Osteoblast (primary cell): ENCODE results near the gene MTHFD2L. TPM values are rescaled to one million over a fixed set of nuclear protein-coding genes. Genes with fewer than 3 reads are reported as not detected.
"Not testable (repeated sequence)": the region's sequence is repeated elsewhere in the genome, so short reads cannot be mapped to it uniquely, and the experiment has no call there.

Experiments used
- DNase-seq: peaks from one replicate; pipeline ENCODE4 v3.0.0; 2011; ENCODE audit warnings: low spot score, mixed read lengths; ENCODE audit not compliant: insufficient read length; ENCODE audit errors: missing footprints
- H2AFZ ChIP-seq: 2 replicates; pipeline ENCODE4 v1.6.0; 2011; ENCODE audit warnings: mild to moderate bottlenecking, low read length
- H3K27ac ChIP-seq: 2 replicates; pipeline ENCODE4 v1.5.1; 2011; ENCODE audit warnings: mild to moderate bottlenecking, low read depth, low read length, moderate library complexity
- H3K27me3 ChIP-seq: 2 replicates; pipeline ENCODE4 v1.6.0; 2012; ENCODE audit warnings: mild to moderate bottlenecking, control low read depth, inconsistent platforms, low read length, moderate library complexity; ENCODE audit not compliant: insufficient read depth
- H3K36me3 ChIP-seq: 2 replicates; pipeline ENCODE4 v1.5.1; 2011; ENCODE audit warnings: mild to moderate bottlenecking, low read length, control low read depth, moderate library complexity; ENCODE audit not compliant: insufficient read depth
- H3K4me1 ChIP-seq: 2 replicates; pipeline ENCODE4 v1.5.1; 2011; ENCODE audit warnings: mild to moderate bottlenecking, low read length, control low read depth, moderate library complexity; ENCODE audit not compliant: insufficient read depth
- H3K4me2 ChIP-seq: 2 replicates; pipeline ENCODE4 v1.6.0; 2011; ENCODE audit warnings: mild to moderate bottlenecking, low read length; ENCODE audit not compliant: insufficient read depth
- H3K4me3 ChIP-seq: fragments of 200-600 bp; sonication (generic); 3 replicates; pipeline ENCODE4 v1.5.1; 2012; ENCODE audit warnings: mild to moderate bottlenecking, low read length, inconsistent platforms; ENCODE audit not compliant: insufficient read depth
- H3K79me2 ChIP-seq: 2 replicates; pipeline ENCODE4 v1.6.0; 2012; ENCODE audit warnings: mild to moderate bottlenecking, low read length, control low read depth, inconsistent platforms; ENCODE audit not compliant: insufficient read depth
- H3K9me3 ChIP-seq: 2 replicates; pipeline ENCODE4 v1.5.1; 2011; ENCODE audit warnings: low read depth, low read length, control low read depth
- H4K20me1 ChIP-seq: 2 replicates; pipeline ENCODE4 v1.6.0; 2012; ENCODE audit warnings: mild to moderate bottlenecking, low read length, control low read depth; ENCODE audit not compliant: insufficient read depth
- total RNA-seq: library from RNA; depleted of rRNA; stranded (reverse); fragments of >200 nt; gene quantifications from 2 replicates; pipeline ENCODE4 v1.2.3, GENCODE V29; 2012
- TF ChIP-seq, protein P1 (sequence below): IDR thresholded peaks from 2 replicates; pipeline ENCODE4 v1.5.1; 2011; ENCODE audit warnings: mild to moderate bottlenecking, low read depth, low read length, moderate library complexity; ENCODE audit errors: extremely low read depth

The MTHFD2L gene
- total RNA-seq, 1 donor = 13.0 TPM

DNA sequence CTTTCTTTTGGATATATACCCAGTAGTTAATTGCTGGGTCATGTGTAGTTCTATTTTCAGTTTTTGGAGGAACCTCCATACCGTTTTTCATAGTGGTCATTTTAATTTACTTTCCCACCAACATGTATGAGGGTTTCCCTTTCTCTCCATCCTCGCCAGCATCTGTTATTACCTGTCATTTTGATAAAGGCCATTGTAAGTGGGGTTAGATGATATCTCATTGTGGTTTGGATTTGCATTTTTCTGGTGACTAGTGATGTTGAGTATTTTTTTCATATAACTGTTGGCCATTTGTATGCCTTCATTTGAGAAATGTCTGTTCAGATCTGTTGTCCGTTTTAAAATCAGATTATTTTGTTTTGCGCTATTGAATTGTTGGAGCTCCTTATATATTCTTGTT lies 30.2 kb upstream of the MTHFD2L start:
- H3K27ac ChIP-seq = no peak overlapping the region
- no peaks in the 10 kb centered on the region for H3K36me3 ChIP-seq
- H3K9me3 ChIP-seq = no peaks in the 10 kb centered on the region
- no peaks in the 10 kb centered on the region for H3K79me2 ChIP-seq
- TF ChIP-seq, protein P1, sequence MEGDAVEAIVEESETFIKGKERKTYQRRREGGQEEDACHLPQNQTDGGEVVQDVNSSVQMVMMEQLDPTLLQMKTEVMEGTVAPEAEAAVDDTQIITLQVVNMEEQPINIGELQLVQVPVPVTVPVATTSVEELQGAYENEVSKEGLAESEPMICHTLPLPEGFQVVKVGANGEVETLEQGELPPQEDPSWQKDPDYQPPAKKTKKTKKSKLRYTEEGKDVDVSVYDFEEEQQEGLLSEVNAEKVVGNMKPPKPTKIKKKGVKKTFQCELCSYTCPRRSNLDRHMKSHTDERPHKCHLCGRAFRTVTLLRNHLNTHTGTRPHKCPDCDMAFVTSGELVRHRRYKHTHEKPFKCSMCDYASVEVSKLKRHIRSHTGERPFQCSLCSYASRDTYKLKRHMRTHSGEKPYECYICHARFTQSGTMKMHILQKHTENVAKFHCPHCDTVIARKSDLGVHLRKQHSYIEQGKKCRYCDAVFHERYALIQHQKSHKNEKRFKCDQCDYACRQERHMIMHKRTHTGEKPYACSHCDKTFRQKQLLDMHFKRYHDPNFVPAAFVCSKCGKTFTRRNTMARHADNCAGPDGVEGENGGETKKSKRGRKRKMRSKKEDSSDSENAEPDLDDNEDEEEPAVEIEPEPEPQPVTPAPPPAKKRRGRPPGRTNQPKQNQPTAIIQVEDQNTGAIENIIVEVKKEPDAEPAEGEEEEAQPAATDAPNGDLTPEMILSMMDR = no peak
- no peak overlapping the region for H2AFZ ChIP-seq
- H3K4me3 ChIP-seq = no peak overlapping the region
- no peaks in the 10 kb centered on the region for H3K27me3 ChIP-seq
- no peak for DNase-seq
- H3K4me2 ChIP-seq = no peak overlapping the region
- peaks cover 7% of the 10 kb centered on the region for H3K4me1 ChIP-seq
- no peaks in the 10 kb centered on the region for H4K20me1 ChIP-seq

DNA sequence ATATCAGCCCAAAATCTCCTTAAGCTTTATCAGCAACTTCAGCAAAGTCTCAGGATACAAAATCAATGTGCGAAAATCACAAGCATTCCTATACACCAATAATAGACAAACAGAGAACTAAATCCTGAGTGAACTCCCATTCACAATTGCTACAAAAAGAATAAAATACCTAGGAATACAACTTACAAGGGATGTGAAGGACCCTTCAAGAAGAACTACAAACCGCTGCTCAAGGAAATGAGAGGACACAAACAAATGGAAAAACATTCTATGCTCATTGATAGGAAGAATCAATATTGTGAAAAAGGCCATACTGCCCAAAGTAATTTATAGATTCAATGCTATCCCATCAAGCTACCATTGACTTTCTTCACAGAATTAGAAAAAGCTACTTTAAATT lies 27.1 kb upstream of the MTHFD2L start:
- not testable (repeated sequence) for H3K4me2 ChIP-seq, H3K4me3 ChIP-seq, DNase-seq, H3K27me3 ChIP-seq, H4K20me1 ChIP-seq, H2AFZ ChIP-seq, H3K9me3 ChIP-seq, H3K27ac ChIP-seq, H3K36me3 ChIP-seq, H3K79me2 ChIP-seq, H3K4me1 ChIP-seq

- not testable (repeated sequence) for H3K9me3 ChIP-seq, H3K36me3 ChIP-seq, H3K27me3 ChIP-seq, H3K4me1 ChIP-seq, H4K20me1 ChIP-seq, H3K4me2 ChIP-seq, DNase-seq, H3K79me2 ChIP-seq, H2AFZ ChIP-seq, H3K4me3 ChIP-seq, H3K27ac ChIP-seq
Measured at GRCh38 chr4:74132188-74132587, 25.7 kb upstream of the MTHFD2L start.

DNA sequence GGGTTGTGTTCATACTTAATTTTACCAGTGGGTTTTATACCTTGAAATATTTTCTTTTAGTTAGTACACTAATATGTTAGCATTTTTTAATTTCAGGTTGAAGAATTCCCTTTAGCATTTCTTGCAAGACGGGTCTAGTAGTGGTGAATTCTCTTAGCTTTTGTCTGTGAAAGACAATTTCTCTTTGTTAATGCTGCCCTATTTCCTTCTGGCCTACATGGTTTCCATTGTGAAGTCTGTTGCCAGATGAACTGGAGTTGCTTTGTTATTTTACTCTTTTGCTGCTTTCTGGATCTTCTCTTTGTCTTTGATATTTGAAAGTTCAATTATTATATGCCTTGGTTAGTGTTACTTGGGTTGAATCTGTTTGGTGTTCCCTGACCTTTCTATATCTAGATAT lies 25.0 kb upstream of the MTHFD2L start:
- H3K36me3 ChIP-seq = no peaks in the 10 kb centered on the region
- H3K27ac ChIP-seq = no peak overlapping the region
- TF ChIP-seq, protein P1 = no peak
- H3K9me3 ChIP-seq = no peaks in the 10 kb centered on the region
- no peaks in the 10 kb centered on the region for H3K27me3 ChIP-seq
- no peak overlapping the region for H3K4me3 ChIP-seq
- peaks cover 6% of the 10 kb centered on the region for H3K4me1 ChIP-seq
- H2AFZ ChIP-seq = no peak overlapping the region
- no peak overlapping the region for H3K4me2 ChIP-seq
- no peaks in the 10 kb centered on the region for H4K20me1 ChIP-seq
- DNase-seq = no peak
- H3K79me2 ChIP-seq = no peaks in the 10 kb centered on the region

DNA sequence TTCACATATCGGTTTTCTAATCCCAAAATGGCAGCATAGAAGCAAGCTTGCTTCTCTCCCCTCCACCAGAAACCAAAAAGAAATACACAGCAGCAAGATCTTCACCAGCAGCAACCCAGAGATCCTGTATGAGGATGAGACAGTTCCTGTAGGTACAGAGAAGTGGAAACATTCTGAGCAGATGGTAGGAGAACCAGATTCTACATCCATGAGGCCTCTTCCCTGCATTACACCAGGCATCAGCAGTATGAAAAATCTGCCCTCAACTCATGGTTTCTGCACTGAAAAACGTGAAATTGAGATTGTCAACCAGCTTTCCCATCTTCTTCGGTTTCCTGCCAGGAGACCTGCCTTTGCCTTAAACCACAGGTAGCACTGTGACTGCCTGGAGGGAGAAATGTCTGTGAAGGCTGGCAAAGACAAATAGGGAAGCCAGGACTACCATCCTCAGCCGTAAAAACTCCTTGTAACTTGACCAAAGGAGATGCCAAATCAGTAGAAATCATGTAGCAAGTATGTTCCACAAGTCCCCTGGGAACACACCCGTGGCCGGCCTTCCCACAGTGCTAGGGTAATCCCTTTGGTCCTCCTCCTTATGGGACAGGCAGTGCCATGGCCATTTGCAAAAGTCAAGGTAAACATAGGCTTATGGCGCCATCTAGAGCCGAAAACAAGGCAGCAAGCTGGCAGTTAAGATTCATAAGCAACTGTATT lies 24.0 kb upstream of the MTHFD2L start:
- Histone ChIP-seq H2AFZ (peak overlapping the region; percentile 28), H3K79me2 (no peaks in the 10 kb centered on the region), H3K4me1 (peaks cover 6% of the 10 kb centered on the region), H3K36me3 (no peaks in the 10 kb centered on the region), H3K9me3 (no peaks in the 10 kb centered on the region), H3K27ac (peak overlapping the region; percentile 35), H3K4me2 (peak overlapping the region; percentile 21), H4K20me1 (no peaks in the 10 kb centered on the region), H3K27me3 (no peaks in the 10 kb centered on the region), H3K4me3 (no peak overlapping the region)
- DNase-seq = peak; percentile 26
- TF ChIP-seq, protein P1 = peak; percentile 94
